Liver (tissue), 9 donors: ENCODE measurements around the gene SIX1. TPM values are rescaled to one million over a fixed set of nuclear protein-coding genes. Genes with fewer than 3 reads are reported as not detected.

ENCODE experiments used
- DNase-seq: peaks from one replicate; pipeline ENCODE4 v3.0.0-alpha.2; 2017; ENCODE audit warnings: low spot score
- H3K27ac ChIP-seq, 2 donors: one replicate each; pipeline ENCODE4 v1.7.0; 2013; ENCODE audit warnings: inconsistent platforms in 2 of 2, low read length in 2 of 2, control low read depth in 1 of 2, low read depth in 1 of 2, mild to moderate bottlenecking in 1 of 2
- H3K27me3 ChIP-seq, 4 donors: one replicate each; pipeline versions ENCODE4 v1.6.1 to v1.7.0; 2013; ENCODE audit warnings: low read length in 3 of 4, inconsistent platforms in 1 of 4, mild to moderate bottlenecking in 1 of 4, moderate library complexity in 1 of 4; ENCODE audit not compliant: control insufficient read depth in 4 of 4, insufficient read depth in 4 of 4
- H3K36me3 ChIP-seq, 4 donors: one replicate each; pipeline versions ENCODE4 v1.6.1 to v1.7.0; 2013; ENCODE audit warnings: low read length in 3 of 4, mild to moderate bottlenecking in 3 of 4, low read depth in 1 of 4, moderate library complexity in 1 of 4; ENCODE audit not compliant: control insufficient read depth in 4 of 4, insufficient read depth in 3 of 4
- H3K4me1 ChIP-seq, 4 donors: one replicate each; pipeline versions ENCODE4 v1.6.1 to v1.7.0; 2013; ENCODE audit warnings: low read length in 3 of 4, mild to moderate bottlenecking in 3 of 4, moderate library complexity in 1 of 4; ENCODE audit not compliant: control insufficient read depth in 4 of 4, insufficient read depth in 4 of 4
- H3K4me3 ChIP-seq, 3 donors: one replicate each; pipeline versions ENCODE4 v1.6.1 to v1.7.0; 2013; ENCODE audit warnings: low read length in 3 of 3, control low read depth in 1 of 3, low read depth in 1 of 3, mild to moderate bottlenecking in 1 of 3
- H3K9ac ChIP-seq, 2 donors: one replicate each; pipeline ENCODE4 v1.7.0; 2013; ENCODE audit warnings: low read length in 2 of 2, mild to moderate bottlenecking in 2 of 2, moderate library complexity in 2 of 2, control low read depth in 1 of 2, low read depth in 1 of 2
- H3K9me3 ChIP-seq, 4 donors: one replicate each; pipeline versions ENCODE4 v1.6.1 to v1.7.0; 2013; ENCODE audit warnings: low read length in 3 of 4; ENCODE audit not compliant: control insufficient read depth in 4 of 4
- EGR1 ChIP-seq, 2 donors: IDR thresholded peaks; 2 replicates each; pipeline ENCODE4 v1.6.1; 2016 to 2018; ENCODE audit warnings: antibody characterized with exemption in 2 of 2, low read depth in 2 of 2
- FOXA1 ChIP-seq: IDR thresholded peaks from 2 replicates; pipeline ENCODE4 v1.6.1; 2016; ENCODE audit warnings: antibody characterized with exemption
- FOXA2 ChIP-seq: IDR thresholded peaks from 2 replicates; pipeline ENCODE4 v1.6.1; 2016; ENCODE audit warnings: antibody characterized with exemption
- GABPA ChIP-seq, 2 donors: IDR thresholded peaks in 1 of 2; conservative IDR thresholded peaks in 1 of 2; 2 replicates each; pipeline ENCODE4 v1.6.1; 2016; ENCODE audit warnings: antibody characterized with exemption in 2 of 2, mild to moderate bottlenecking in 1 of 2, moderate library complexity in 1 of 2
- HNF4A ChIP-seq, 2 donors: conservative IDR thresholded peaks; 2 replicates each; pipeline ENCODE4 v1.6.1; 2016; ENCODE audit warnings: antibody characterized with exemption in 2 of 2, mild to moderate bottlenecking in 2 of 2
- HNF4G ChIP-seq: IDR thresholded peaks from 2 replicates; pipeline ENCODE4 v1.6.1; 2016; ENCODE audit warnings: antibody characterized with exemption
- JUND ChIP-seq, 2 donors: IDR thresholded peaks; 2 replicates each; pipeline ENCODE4 v1.6.1; 2016; ENCODE audit warnings: antibody characterized with exemption in 2 of 2
- NR2F2 ChIP-seq: IDR thresholded peaks from 2 replicates; pipeline ENCODE4 v1.6.1; 2016; ENCODE audit warnings: antibody characterized with exemption
- RAD21 ChIP-seq, 2 donors: IDR thresholded peaks; 2 replicates each; pipeline ENCODE4 v1.6.1; 2016; ENCODE audit warnings: antibody characterized with exemption in 2 of 2, mild to moderate bottlenecking in 2 of 2
- SP1 ChIP-seq: IDR thresholded peaks from 2 replicates; pipeline ENCODE4 v1.6.1; 2018; ENCODE audit warnings: antibody characterized with exemption, mild to moderate bottlenecking
- TAF1 ChIP-seq: conservative IDR thresholded peaks from 2 replicates; pipeline ENCODE4 v1.6.1; 2016; ENCODE audit warnings: antibody characterized with exemption, mild to moderate bottlenecking
- YY1 ChIP-seq: IDR thresholded peaks from 2 replicates; pipeline ENCODE4 v1.6.1; 2016; ENCODE audit warnings: antibody characterized with exemption, mild to moderate bottlenecking
- WGBS: extraction: QIAGEN DNeasy Blood & Tissue Kit; methylation state at CpG from one replicate; pipeline ENCODE4 v1.1.7; 2013; 5-methylcytosine and 5-hydroxymethylcytosine counted together
- polyA plus RNA-seq, 2 donors: library from polyadenylated mRNA; stranded (reverse) in 1 of 2; unstranded in 1 of 2; fragments of 200-250 nt in 1 of 2; fragments of >200 nt in 1 of 2; fragmentation: Nextera tagmentation in 1 of 2; extraction: Ambion mirVana in 1 of 2; gene quantifications; one replicate each; pipeline versions ENCODE4 v1.2.1 to v1.2.3, GENCODE V29; 2013 to 2015
- total RNA-seq, 2 donors: library from RNA; depleted of rRNA; stranded (reverse); fragments of >200 nt; gene quantifications; one replicate each; pipeline ENCODE4 v1.2.3, GENCODE V29; 2014
- TF ChIP-seq, protein P1 (sequence below): IDR thresholded peaks from 2 replicates; pipeline ENCODE4 v1.6.1; 2016; ENCODE audit warnings: antibody characterized with exemption, mild to moderate bottlenecking
- TF ChIP-seq, protein P2 (sequence below): IDR thresholded peaks from 2 replicates; pipeline ENCODE4 v1.6.1; 2016; ENCODE audit warnings: antibody characterized with exemption
- TF ChIP-seq, protein P3 (sequence below): IDR thresholded peaks from 2 replicates; pipeline ENCODE4 v1.6.1; 2016; ENCODE audit warnings: antibody characterized with exemption
- TF ChIP-seq, protein P4 (sequence below): fragments of 150-350 bp; IDR thresholded peaks from 2 replicates; pipeline ENCODE4 v1.5.1; 2017; ENCODE audit warnings: improper control_type of control experiment, low read depth, low read length; ENCODE audit not compliant: missing input control
- TF ChIP-seq, protein P5 (sequence below): IDR thresholded peaks from 2 replicates; pipeline ENCODE4 v1.6.1; 2016; ENCODE audit warnings: antibody characterized with exemption
- donor health status: healthy.
- donor health status: healthy.
- donor health status: healthy.
- donor health status: healthy.
- donor health status: healthy.

SIX1 gene
- total and polyA plus RNA-seq, 4 donors = not detected

DNA sequence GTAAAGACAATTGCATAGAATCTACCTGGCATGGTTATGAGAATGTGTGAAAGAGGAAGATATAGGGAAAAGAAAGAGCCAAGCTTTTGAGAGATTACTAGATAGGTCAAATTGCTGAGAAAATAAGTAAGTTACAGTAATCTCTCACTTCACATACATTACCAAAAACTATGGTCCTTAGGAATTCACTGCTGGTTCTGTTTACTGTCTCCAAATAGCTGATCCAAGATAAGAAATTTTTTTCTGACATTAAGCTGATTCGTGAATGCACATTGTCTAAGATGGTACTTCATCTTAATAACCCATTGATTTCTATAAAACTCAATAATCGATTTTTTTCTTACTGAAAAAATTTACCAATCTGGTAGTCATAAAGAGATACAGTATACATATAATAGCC, 17.4 kb downstream of the SIX1 start:
- Histone ChIP-seq H3K9ac (no peak overlapping the region), H3K4me3 (no peak overlapping the region), H3K4me1 (no peaks in the 10 kb centered on the region), H3K36me3 (no peaks in the 10 kb centered on the region), H3K9me3 (no peaks in the 10 kb centered on the region), H3K27ac (no peak overlapping the region), H3K27me3 (peaks cover 0 to 5% (median 0%) of the 10 kb centered on the region in 4 donors)
- WGBS = 83% methylated on average over 2 of the region's 2 CpGs
- TF ChIP-seq GABPA (IDR thresholded peaks at IDR 0.05 in 1 of 2, conservative IDR thresholded peaks at IDR 0.05 in 1 of 2) = no peak
- TF ChIP-seq HNF4A (conservative IDR thresholded peaks at IDR 0.05) = no peak
- TF ChIP-seq HNF4G = no peak
- TF ChIP-seq, protein P1, sequence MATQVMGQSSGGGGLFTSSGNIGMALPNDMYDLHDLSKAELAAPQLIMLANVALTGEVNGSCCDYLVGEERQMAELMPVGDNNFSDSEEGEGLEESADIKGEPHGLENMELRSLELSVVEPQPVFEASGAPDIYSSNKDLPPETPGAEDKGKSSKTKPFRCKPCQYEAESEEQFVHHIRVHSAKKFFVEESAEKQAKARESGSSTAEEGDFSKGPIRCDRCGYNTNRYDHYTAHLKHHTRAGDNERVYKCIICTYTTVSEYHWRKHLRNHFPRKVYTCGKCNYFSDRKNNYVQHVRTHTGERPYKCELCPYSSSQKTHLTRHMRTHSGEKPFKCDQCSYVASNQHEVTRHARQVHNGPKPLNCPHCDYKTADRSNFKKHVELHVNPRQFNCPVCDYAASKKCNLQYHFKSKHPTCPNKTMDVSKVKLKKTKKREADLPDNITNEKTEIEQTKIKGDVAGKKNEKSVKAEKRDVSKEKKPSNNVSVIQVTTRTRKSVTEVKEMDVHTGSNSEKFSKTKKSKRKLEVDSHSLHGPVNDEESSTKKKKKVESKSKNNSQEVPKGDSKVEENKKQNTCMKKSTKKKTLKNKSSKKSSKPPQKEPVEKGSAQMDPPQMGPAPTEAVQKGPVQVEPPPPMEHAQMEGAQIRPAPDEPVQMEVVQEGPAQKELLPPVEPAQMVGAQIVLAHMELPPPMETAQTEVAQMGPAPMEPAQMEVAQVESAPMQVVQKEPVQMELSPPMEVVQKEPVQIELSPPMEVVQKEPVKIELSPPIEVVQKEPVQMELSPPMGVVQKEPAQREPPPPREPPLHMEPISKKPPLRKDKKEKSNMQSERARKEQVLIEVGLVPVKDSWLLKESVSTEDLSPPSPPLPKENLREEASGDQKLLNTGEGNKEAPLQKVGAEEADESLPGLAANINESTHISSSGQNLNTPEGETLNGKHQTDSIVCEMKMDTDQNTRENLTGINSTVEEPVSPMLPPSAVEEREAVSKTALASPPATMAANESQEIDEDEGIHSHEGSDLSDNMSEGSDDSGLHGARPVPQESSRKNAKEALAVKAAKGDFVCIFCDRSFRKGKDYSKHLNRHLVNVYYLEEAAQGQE = no peak
- TF ChIP-seq, protein P2, sequence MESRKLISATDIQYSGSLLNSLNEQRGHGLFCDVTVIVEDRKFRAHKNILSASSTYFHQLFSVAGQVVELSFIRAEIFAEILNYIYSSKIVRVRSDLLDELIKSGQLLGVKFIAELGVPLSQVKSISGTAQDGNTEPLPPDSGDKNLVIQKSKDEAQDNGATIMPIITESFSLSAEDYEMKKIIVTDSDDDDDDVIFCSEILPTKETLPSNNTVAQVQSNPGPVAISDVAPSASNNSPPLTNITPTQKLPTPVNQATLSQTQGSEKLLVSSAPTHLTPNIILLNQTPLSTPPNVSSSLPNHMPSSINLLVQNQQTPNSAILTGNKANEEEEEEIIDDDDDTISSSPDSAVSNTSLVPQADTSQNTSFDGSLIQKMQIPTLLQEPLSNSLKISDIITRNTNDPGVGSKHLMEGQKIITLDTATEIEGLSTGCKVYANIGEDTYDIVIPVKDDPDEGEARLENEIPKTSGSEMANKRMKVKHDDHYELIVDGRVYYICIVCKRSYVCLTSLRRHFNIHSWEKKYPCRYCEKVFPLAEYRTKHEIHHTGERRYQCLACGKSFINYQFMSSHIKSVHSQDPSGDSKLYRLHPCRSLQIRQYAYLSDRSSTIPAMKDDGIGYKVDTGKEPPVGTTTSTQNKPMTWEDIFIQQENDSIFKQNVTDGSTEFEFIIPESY = no peak
- no peak for DNase-seq

DNA sequence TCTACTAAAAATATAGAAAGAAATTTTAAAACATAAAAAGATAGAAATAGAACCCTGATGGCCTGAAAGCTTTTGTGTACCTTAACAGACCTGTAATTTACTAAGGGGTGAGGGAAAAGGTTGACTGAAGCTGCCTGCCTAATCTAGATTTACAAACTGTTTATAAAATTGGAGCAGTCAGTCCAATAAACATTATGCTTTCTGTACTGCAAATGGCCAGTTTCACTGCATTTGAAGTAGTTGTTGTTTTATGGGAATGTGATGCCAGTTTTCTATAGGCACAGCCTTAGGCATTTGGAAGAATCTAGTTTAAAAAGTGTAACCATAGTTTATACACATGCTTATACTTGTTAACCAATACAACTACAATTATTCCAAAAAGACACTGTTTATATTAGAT, 19.1 kb downstream of the SIX1 start:
- no peak overlapping the region for H3K4me3 ChIP-seq
- H3K27me3 ChIP-seq = no peaks in the 10 kb centered on the region
- no peak overlapping the region for H3K9ac ChIP-seq
- H3K27ac ChIP-seq = no peak overlapping the region
- no peaks in the 10 kb centered on the region for H3K9me3 ChIP-seq
- no peak for DNase-seq
- H3K4me1 ChIP-seq = peaks cover 0 to 2% (median under 1%) of the 10 kb centered on the region in 4 donors
- TF ChIP-seq, protein P3, sequence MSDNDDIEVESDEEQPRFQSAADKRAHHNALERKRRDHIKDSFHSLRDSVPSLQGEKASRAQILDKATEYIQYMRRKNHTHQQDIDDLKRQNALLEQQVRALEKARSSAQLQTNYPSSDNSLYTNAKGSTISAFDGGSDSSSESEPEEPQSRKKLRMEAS = no peak
- TF ChIP-seq TAF1 (no peak), HNF4A (conservative IDR thresholded peaks at IDR 0.05) (no peak), RAD21 (IDR thresholded peaks at IDR 0.05) (no peak), GABPA (IDR thresholded peaks at IDR 0.05 in 1 of 2, conservative IDR thresholded peaks at IDR 0.05 in 1 of 2) (no peak), YY1 (no peak), HNF4G (no peak), SP1 (no peak), FOXA2 (no peak), FOXA1 (no peak), JUND (IDR thresholded peaks at IDR 0.05) (no peak), EGR1 (IDR thresholded peaks at IDR 0.05; ENCODE audit: low read depth in 2 of 2) (no peak), NR2F2 (no peak)
- TF ChIP-seq, protein P4, sequence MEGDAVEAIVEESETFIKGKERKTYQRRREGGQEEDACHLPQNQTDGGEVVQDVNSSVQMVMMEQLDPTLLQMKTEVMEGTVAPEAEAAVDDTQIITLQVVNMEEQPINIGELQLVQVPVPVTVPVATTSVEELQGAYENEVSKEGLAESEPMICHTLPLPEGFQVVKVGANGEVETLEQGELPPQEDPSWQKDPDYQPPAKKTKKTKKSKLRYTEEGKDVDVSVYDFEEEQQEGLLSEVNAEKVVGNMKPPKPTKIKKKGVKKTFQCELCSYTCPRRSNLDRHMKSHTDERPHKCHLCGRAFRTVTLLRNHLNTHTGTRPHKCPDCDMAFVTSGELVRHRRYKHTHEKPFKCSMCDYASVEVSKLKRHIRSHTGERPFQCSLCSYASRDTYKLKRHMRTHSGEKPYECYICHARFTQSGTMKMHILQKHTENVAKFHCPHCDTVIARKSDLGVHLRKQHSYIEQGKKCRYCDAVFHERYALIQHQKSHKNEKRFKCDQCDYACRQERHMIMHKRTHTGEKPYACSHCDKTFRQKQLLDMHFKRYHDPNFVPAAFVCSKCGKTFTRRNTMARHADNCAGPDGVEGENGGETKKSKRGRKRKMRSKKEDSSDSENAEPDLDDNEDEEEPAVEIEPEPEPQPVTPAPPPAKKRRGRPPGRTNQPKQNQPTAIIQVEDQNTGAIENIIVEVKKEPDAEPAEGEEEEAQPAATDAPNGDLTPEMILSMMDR = no peak
- TF ChIP-seq, protein P1 = no peak
- TF ChIP-seq, protein P5, sequence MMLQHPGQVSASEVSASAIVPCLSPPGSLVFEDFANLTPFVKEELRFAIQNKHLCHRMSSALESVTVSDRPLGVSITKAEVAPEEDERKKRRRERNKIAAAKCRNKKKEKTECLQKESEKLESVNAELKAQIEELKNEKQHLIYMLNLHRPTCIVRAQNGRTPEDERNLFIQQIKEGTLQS = no peak
- TF ChIP-seq, protein P2 = no peak
- no peaks in the 10 kb centered on the region for H3K36me3 ChIP-seq
